Activated T-helper 1 cell treated with anti-CD3 and anti-CD28 coated beads, Interleukin-2, amount 50 U/mL, for 16 hours (primary cell): ENCODE data around the gene JMJD7.

Experiments used
- DNase-seq, 2 donors: peaks; one replicate each; pipeline ENCODE4 v3.0.0-alpha.2; 2020; ENCODE audit warnings: low read depth in 1 of 2, low spot score in 1 of 2

The JMJD7 gene

GRCh38 chr15:41881920-41882688 lies 54.2 kb downstream of the JMJD7 start:
- DNase-seq: no peak

- DNase-seq: no peak
Observed at GRCh38 chr15:41882689-41883483, 55.0 kb downstream of the JMJD7 start.

- no peak for DNase-seq
Observed at GRCh38 chr15:41883484-41883825, 55.6 kb downstream of the JMJD7 start.

GRCh38 chr15:41884458-41884857 lies 56.6 kb downstream of the JMJD7 start:
- DNase-seq: no peak

GRCh38 chr15:41885321-41885720 lies 57.4 kb downstream of the JMJD7 start:
- DNase-seq: no peak

GRCh38 chr15:41885841-41886240 lies 57.9 kb downstream of the JMJD7 start:
- no peak for DNase-seq

- no peak for DNase-seq
Observed at GRCh38 chr15:41886741-41887140, 58.8 kb downstream of the JMJD7 start.

- no peak for DNase-seq
Observed at GRCh38 chr15:41887161-41887560, 59.3 kb downstream of the JMJD7 start.
